ENCODE results near the gene ANKRD6.

DNA sequence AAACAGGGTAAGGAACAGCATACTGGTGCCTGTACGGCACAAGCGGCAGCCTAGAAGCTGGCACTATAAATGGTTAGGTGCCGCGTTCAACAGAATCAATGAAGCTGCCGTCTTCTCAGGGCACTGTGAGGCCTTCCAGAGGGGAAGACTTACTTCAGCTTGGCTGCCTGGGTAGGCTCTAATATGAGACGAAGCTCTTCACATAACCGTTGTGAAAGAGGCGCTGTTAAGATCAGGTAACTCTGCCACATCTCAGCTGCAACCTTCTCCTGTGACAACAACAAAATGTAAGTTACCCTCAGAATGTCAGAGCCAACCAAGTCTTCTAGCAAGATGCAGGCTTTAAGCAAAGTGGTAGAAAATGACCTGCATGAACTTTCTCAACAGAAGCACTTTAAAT, 217.6 kb downstream of the ANKRD6 start:
- TF ChIP-seq FOXK1 (CRISPR knock-in tag; IDR thresholded peaks at IDR 0.05) = no peak
- TF ChIP-seq JUN (CRISPR knock-in tag; IDR thresholded peaks at IDR 0.05) = no peak
- TF ChIP-seq, protein P1, sequence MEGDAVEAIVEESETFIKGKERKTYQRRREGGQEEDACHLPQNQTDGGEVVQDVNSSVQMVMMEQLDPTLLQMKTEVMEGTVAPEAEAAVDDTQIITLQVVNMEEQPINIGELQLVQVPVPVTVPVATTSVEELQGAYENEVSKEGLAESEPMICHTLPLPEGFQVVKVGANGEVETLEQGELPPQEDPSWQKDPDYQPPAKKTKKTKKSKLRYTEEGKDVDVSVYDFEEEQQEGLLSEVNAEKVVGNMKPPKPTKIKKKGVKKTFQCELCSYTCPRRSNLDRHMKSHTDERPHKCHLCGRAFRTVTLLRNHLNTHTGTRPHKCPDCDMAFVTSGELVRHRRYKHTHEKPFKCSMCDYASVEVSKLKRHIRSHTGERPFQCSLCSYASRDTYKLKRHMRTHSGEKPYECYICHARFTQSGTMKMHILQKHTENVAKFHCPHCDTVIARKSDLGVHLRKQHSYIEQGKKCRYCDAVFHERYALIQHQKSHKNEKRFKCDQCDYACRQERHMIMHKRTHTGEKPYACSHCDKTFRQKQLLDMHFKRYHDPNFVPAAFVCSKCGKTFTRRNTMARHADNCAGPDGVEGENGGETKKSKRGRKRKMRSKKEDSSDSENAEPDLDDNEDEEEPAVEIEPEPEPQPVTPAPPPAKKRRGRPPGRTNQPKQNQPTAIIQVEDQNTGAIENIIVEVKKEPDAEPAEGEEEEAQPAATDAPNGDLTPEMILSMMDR (IDR thresholded peaks at IDR 0.05) = no peak
- no peak for TF ChIP-seq CREB1 (CRISPR knock-in tag; IDR thresholded peaks at IDR 0.05)
- no peak for TF ChIP-seq TP53 (CRISPR knock-in tag; IDR thresholded peaks at IDR 0.05)
- TF ChIP-seq TEAD1 (CRISPR knock-in tag; IDR thresholded peaks at IDR 0.05) = no peak
- no peak for TF ChIP-seq ETV6 (CRISPR knock-in tag; IDR thresholded peaks at IDR 0.05)
- TF ChIP-seq ATF3 (CRISPR knock-in tag; conservative IDR thresholded peaks at IDR 0.05) = no peak
